ENCODE measurements around the gene GBX1.

Gene GBX1

GRCh38 chr7:151129117-151129959 lies 38.2 kb downstream of the GBX1 start:
- no peak for TF ChIP-seq CTCF (IDR thresholded peaks at IDR 0.05; ENCODE audit: low read depth, low read length)
- in situ Hi-C loops (cut with HindIII; ENCODE audit: low sequenced_read_pairs), result no loop called here
- no peak overlapping the region for H3K4me3 ChIP-seq (ENCODE audit: low read depth, low read length)
- DNase-seq (ENCODE audit: low read depth, low spot score), result no peak

GRCh38 chr7:151128716-151129115 lies 38.8 kb downstream of the GBX1 start:
- H3K4me3 ChIP-seq (ENCODE audit: low read depth, low read length), result no peak overlapping the region
- in situ Hi-C loops (cut with HindIII; ENCODE audit: low sequenced_read_pairs), result no loop called here
- TF ChIP-seq CTCF (IDR thresholded peaks at IDR 0.05; ENCODE audit: low read depth, low read length), result no peak
- no peak for DNase-seq (ENCODE audit: low read depth, low spot score)

GRCh38 chr7:151128144-151128543 lies 39.4 kb downstream of the GBX1 start:
- in situ Hi-C loops (cut with HindIII; ENCODE audit: low sequenced_read_pairs), result no loop called here
- no peak overlapping the region for H3K4me3 ChIP-seq (ENCODE audit: low read depth, low read length)
- TF ChIP-seq CTCF (IDR thresholded peaks at IDR 0.05; ENCODE audit: low read depth, low read length), result no peak
- no peak for DNase-seq (ENCODE audit: low read depth, low spot score)

GRCh38 chr7:151126491-151127137 lies 40.9 kb downstream of the GBX1 start:
- TF ChIP-seq CTCF (IDR thresholded peaks at IDR 0.05; ENCODE audit: low read depth, low read length), result no peak
- in situ Hi-C loops (cut with HindIII; ENCODE audit: low sequenced_read_pairs), result no loop called here
- no peak overlapping the region for H3K4me3 ChIP-seq (ENCODE audit: low read depth, low read length)
- DNase-seq (ENCODE audit: low read depth, low spot score), result no peak

- no peak for TF ChIP-seq CTCF (IDR thresholded peaks at IDR 0.05; ENCODE audit: low read depth, low read length)
- peak; percentile 14 for DNase-seq (ENCODE audit: low read depth, low spot score)
- peak overlapping the region; percentile 32 for H3K4me3 ChIP-seq (ENCODE audit: low read depth, low read length)
- in situ Hi-C loops (cut with HindIII; ENCODE audit: low sequenced_read_pairs), result no loop called here
Measured at GRCh38 chr7:151125846-151126481, 41.5 kb downstream of the GBX1 start.

- in situ Hi-C loops (cut with HindIII; ENCODE audit: low sequenced_read_pairs), result no loop called here
- peak overlapping the region; percentile 32 for H3K4me3 ChIP-seq (ENCODE audit: low read depth, low read length)
- peak; percentile 17 for DNase-seq (ENCODE audit: low read depth, low spot score)
- peak; percentile 0 for TF ChIP-seq CTCF (IDR thresholded peaks at IDR 0.05; ENCODE audit: low read depth, low read length)
Measured at GRCh38 chr7:151125470-151125845, 42.0 kb downstream of the GBX1 start.

Measured in astrocyte of the spinal cord (primary cell).